ENCODE measurements around the gene CALY.

The CALY gene

GRCh38 chr10:133287832-133288500, 48.7 kb downstream of the CALY start:
- no peak for DNase-seq (ENCODE audit: low read depth)

GRCh38 chr10:133286366-133286765, 50.3 kb downstream of the CALY start:
- DNase-seq (ENCODE audit: low read depth) = no peak

GRCh38 chr10:133285217-133285616, 51.5 kb downstream of the CALY start:
- no peak for DNase-seq (ENCODE audit: low read depth)

GRCh38 chr10:133283931-133284330, 52.8 kb downstream of the CALY start:
- no peak for DNase-seq (ENCODE audit: low read depth)

GRCh38 chr10:133282846-133283390, 53.8 kb downstream of the CALY start:
- no peak for DNase-seq (ENCODE audit: low read depth)

- DNase-seq (ENCODE audit: low read depth) = no peak
Measured at GRCh38 chr10:133281628-133282372, 54.9 kb downstream of the CALY start.

GRCh38 chr10:133281084-133281483, 55.6 kb downstream of the CALY start:
- DNase-seq (ENCODE audit: low read depth) = no peak

- no peak for DNase-seq (ENCODE audit: low read depth)
Measured at GRCh38 chr10:133280391-133281059, 56.2 kb downstream of the CALY start.

GRCh38 chr10:133279326-133280226, 57.1 kb downstream of the CALY start:
- no peak for DNase-seq (ENCODE audit: low read depth)

GRCh38 chr10:133278577-133279265, 58.0 kb downstream of the CALY start:
- DNase-seq (ENCODE audit: low read depth) = peak; percentile 47

GRCh38 chr10:133277993-133278576, 58.6 kb downstream of the CALY start:
- no peak for DNase-seq (ENCODE audit: low read depth)

GRCh38 chr10:133277277-133277992, 59.3 kb downstream of the CALY start:
- DNase-seq (ENCODE audit: low read depth) = no peak

GRCh38 chr10:133276435-133277201, 60.1 kb downstream of the CALY start, which contains the start of gene ADAM8:
TSS of gene ADAM8 (minus strand) at chr10:133276868. CDS start at chr10:133276817, 51 bp downstream.
- peak; percentile 63 for DNase-seq (ENCODE audit: low read depth)

- DNase-seq (ENCODE audit: low read depth) = no peak
Measured at GRCh38 chr10:133276100-133276434, 60.6 kb downstream of the CALY start.

- no peak for DNase-seq (ENCODE audit: low read depth)
Measured at GRCh38 chr10:133275684-133276092, 61.0 kb downstream of the CALY start.

- peak; percentile 65 for DNase-seq (ENCODE audit: low read depth)
Measured at GRCh38 chr10:133274751-133275683, 61.7 kb downstream of the CALY start.
